SK-N-MC (cell line): ENCODE measurements around the gene MED22.

Experiments
- DNase-seq: peaks from one replicate; pipeline ENCODE4 v3.0.0-alpha.2; 2011; ENCODE audit warnings: low read depth, low spot score
- H3K27ac ChIP-seq: fragments of 200-600 bp; sonication (generic); 2 replicates; pipeline ENCODE4 v1.5.1; 2016; ENCODE audit warnings: mixed run types
- H3K36me3 ChIP-seq: fragments of 200-600 bp; sonication (generic); 2 replicates; pipeline ENCODE4 v1.6.1; 2017; ENCODE audit warnings: antibody characterized with exemption, low read length, mixed read lengths; ENCODE audit not compliant: insufficient read depth
- H3K4me3 ChIP-seq: fragments of 200-600 bp; sonication (generic); 2 replicates; pipeline ENCODE4 v1.5.1; 2016
- H3K9ac ChIP-seq: fragments of 200-600 bp; sonication (generic); 2 replicates; pipeline ENCODE4 v1.8.0; 2017; ENCODE audit warnings: mixed run types, mixed read lengths; ENCODE audit not compliant: insufficient read length
- H3K9me3 ChIP-seq: fragments of 200-600 bp; sonication (generic); 2 replicates; pipeline ENCODE4 v1.6.1; 2017; ENCODE audit warnings: low read depth, mild to moderate bottlenecking, antibody characterized with exemption, low read length, moderate library complexity, mixed read lengths
- EZH2 ChIP-seq: fragments of 200-600 bp; sonication (generic); IDR thresholded peaks from one replicate; pipeline ENCODE4 v1.6.1; 2017; ENCODE audit warnings: antibody characterized with exemption
- FOXP2 ChIP-seq: optimal IDR thresholded peaks from 2 replicates; pipeline ENCODE3; 2011; ENCODE audit warnings: mild to moderate bottlenecking, moderate library complexity; ENCODE audit not compliant: insufficient read depth; ENCODE audit errors: extremely low read length, control extremely low read depth
- POLR2AphosphoS5 ChIP-seq: IDR thresholded peaks from 2 replicates; pipeline ENCODE4 v1.6.1; 2012; ENCODE audit warnings: mild to moderate bottlenecking, low read depth, low read length, borderline replicate concordance

MED22 gene

DNA sequence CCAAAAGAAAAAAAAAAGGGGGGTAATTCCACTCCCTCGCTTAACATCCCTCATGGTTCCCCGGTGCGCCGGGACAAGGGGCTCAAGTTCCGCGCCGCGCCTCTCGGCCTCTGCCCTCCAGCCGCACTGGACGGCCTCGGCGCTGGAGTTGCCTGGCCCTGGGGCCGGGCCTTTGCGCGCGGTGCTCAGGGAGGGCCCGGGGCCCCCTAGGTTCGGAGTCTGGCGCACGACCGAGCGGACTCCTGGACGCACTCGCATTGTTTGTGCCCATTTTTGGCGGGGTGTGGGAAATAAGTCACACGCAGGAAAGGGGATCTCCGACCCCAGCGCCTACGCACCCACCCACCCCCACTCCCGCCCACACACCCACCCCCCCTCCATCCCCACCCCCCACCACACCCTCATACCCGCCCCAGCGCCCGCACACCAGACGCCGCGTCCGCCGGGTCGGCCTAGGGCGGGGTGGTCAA, 381 bp downstream of the MED22 start:
- Histone ChIP-seq H3K36me3 (peaks cover 81% of the 10 kb centered on the region), H3K9me3 (no peaks in the 10 kb centered on the region), H3K27ac (peak overlapping the region; percentile 97; the same call in 1 of the 2 replicates), H3K9ac (peak overlapping the region; percentile 98), H3K4me3 (peak overlapping the region; percentile 93)
- TF ChIP-seq POLR2AphosphoS5 (no peak), FOXP2 (no peak), EZH2 (no peak)
- DNase-seq = no peak

DNA sequence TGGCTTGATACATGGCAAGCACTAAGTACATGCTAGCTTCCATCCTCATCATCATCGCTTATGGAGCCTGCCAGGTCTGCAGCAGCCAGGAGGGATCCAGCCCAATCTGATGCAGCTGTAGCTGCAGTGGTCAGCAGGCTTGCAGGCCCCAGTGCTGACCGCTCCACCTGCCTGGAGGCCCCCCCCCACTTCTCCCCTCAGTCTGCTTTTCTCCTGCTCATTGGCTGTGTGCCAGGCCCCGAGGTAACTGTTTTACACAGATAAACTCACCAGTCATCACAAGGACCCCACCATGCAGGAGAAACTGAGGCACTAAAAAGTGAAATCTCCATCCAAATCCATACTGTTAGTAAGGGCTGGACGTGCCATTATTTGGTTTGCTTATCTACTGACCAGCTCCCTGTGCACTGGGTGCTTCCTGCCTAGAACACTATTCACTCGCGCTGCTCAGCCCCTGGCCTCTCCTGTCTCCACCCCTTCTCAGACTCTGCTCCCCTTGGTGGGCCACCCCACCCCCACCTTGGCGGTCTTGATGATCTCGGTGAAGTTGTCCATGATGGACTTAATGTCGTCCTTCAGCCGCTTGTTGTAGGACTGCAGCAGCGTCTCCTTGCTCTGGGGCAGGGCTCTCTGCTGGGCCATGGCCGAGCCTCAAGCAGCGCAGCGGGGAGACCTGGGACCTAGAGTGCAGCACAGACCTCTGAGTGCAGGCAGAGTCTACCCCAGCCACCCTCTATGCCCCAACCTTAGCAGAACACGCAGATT, 1.7 kb downstream of the MED22 start:
- Histone ChIP-seq H3K4me3 (peak overlapping the region; percentile 93), H3K9me3 (no peaks in the 10 kb centered on the region), H3K27ac (no peak overlapping the region), H3K36me3 (peaks cover 81% of the 10 kb centered on the region), H3K9ac (peak overlapping the region; percentile 95)
- TF ChIP-seq POLR2AphosphoS5 (no peak), FOXP2 (no peak), EZH2 (no peak)
- DNase-seq = no peak

DNA sequence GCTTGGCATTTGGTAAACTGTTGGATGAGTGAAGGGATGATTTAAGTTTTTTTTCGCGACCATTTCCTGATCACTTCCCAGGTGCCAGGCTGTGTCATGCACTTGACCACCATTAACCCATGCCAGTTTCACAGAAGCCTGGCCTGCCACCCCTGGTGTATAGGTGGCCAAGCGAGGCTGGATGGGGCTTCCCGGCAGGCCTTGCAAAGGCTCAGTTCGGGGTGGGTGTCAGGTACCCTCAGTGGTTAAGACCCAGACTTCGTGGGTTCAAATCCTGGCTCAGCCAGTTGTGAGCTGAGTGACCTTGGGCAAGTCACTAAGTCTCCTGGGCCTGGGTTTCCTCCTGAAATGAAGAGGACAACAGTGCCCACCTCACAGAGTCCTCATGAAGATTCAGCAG, 2.3 kb downstream of the MED22 start:
- no peak for TF ChIP-seq FOXP2
- TF ChIP-seq EZH2 = no peak
- TF ChIP-seq POLR2AphosphoS5 = no peak

DNA sequence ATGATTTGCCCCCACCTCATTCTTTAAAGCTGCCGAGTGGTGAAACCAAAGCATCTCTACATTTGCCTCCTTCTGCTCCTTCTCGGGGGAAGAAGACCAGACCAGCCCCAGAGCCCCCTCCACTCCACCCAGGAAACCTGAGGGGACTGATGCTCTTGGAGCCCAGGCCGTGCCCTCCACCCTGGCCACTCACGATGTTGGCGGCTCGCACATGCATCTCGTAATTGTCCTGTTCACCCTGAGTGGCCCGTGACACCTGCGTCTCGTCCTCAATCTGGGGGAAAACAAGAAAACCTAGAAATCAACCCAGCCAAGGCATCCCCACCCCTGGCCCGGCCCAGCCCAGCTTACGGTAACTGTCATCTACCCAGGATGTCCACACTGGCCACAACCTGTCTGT, 3.0 kb downstream of the MED22 start:
- no peak overlapping the region for H3K4me3 ChIP-seq
- H3K27ac ChIP-seq = no peak overlapping the region
- TF ChIP-seq EZH2 = no peak
- TF ChIP-seq POLR2AphosphoS5 = no peak
- TF ChIP-seq FOXP2 = no peak
- no peak overlapping the region for H3K9ac ChIP-seq
- no peaks in the 10 kb centered on the region for H3K9me3 ChIP-seq
- DNase-seq = no peak
- peaks cover 81% of the 10 kb centered on the region for H3K36me3 ChIP-seq

More for the DNA sequence above, 2.3 kb downstream of the MED22 start:
- DNase-seq = no peak
- Histone ChIP-seq H3K36me3 (peaks cover 81% of the 10 kb centered on the region), H3K27ac (no peak overlapping the region), H3K9me3 (no peaks in the 10 kb centered on the region), H3K9ac (no peak overlapping the region), H3K4me3 (no peak overlapping the region)

DNA sequence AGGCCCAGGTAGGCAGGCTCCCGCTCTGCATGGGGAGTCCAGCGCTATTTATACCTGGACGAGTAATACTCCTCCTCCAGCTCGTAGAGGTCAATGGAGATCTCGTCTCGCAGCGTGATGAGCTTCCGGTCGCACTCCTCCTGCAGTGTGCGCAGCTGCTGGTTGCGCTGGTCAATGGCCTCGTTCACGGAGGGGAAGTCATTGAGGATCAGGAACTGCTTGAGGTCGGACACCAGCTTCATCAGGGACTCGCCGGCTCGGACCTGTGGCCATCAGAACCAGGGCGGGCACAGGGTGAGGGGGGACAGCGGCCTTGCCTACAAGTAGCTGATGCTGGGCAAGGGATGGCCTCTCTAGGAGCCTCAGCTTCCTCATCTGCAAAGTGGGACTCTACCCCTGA, 3.9 kb downstream of the MED22 start:
- Histone ChIP-seq H3K4me3 (no peak overlapping the region), H3K27ac (no peak overlapping the region), H3K9ac (no peak overlapping the region), H3K36me3 (peaks cover 78% of the 10 kb centered on the region), H3K9me3 (no peaks in the 10 kb centered on the region)
- TF ChIP-seq EZH2 (no peak), FOXP2 (no peak), POLR2AphosphoS5 (no peak)
- no peak for DNase-seq

DNA sequence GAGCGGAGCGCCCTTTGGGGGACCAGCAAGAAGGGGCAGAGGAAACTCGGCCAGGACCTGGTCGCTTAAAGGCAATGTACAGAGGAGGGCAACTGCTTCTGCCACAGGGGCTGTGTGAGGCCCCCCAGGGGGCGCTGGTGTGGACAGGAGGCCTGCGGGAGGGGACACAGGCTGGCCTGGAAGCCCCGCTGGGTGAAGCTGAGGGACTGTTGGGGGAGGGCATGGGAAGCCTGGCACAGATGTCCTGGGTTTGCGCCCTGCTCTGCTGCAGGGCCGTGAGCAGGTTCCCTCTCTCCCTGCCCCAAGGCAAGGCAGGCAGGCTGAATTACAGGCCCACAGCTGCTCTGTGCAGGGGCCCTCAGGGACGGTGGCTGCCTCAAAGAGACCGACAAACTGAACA, 5.4 kb downstream of the MED22 start:
- peaks cover 71% of the 10 kb centered on the region for H3K36me3 ChIP-seq

DNA sequence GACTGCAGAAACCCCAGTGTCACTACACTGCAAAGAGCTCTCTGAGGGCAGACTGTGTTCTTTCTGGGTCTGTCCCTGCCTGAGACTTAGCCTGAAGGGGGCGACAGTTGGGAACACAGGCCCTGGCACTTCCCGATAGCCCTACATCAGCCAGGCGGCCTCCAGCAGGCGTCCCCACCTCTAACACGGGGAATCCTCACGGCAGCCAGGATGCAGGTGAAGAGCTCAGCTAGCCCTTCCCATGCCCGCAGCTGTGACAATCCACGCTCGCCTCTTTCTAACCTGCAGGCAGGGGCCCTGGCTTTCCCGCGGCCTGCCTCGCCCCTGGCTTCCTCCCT, 5.9 kb downstream of the MED22 start:
- Histone ChIP-seq H3K4me3 (no peak overlapping the region), H3K9ac (no peak overlapping the region), H3K36me3 (peaks cover 71% of the 10 kb centered on the region), H3K9me3 (no peaks in the 10 kb centered on the region), H3K27ac (no peak overlapping the region)
- TF ChIP-seq EZH2 = no peak
- TF ChIP-seq POLR2AphosphoS5 = no peak
- no peak for TF ChIP-seq FOXP2
- DNase-seq = no peak

More for the DNA sequence above, 5.4 kb downstream of the MED22 start:
- no peaks in the 10 kb centered on the region for H3K9me3 ChIP-seq
- no peak for DNase-seq
- no peak overlapping the region for H3K27ac ChIP-seq
- no peak overlapping the region for H3K9ac ChIP-seq
- no peak overlapping the region for H3K4me3 ChIP-seq
- no peak for TF ChIP-seq POLR2AphosphoS5
- TF ChIP-seq EZH2 = no peak
- no peak for TF ChIP-seq FOXP2

DNA sequence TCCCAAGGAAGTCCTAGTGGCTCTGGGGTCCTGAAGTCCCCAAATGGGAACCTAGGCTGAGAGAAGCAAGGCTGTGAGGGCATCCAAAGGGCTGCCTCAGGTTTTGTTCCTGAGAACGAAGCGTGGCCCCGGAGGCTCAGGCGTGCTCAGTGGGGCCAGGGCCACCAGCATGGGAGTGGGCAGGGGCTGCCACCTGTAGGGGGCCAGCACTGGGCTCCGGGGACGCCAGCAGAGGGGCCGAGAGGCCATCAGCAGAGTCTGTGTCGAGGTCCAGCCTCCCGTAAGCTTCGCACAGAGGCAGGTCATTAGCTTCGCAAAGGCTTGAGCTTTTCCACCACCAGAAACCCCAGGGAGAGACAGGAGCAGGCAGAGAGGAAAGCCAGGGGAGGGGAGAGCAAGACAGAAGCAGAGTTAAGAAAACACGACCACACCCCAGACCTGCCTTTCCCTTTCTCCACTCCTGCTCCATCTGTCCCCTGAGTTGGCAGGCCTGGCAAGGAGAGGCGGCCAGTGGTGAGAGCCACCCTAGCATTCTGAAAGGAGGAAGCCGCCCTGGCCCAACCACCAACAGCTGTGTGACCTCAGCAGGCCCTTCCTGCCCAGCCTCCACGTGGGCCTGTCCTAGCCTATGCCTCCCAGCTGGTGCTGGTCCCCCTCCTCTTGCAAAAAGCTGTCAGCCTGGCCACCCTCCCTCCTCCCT, 6.4 kb downstream of the MED22 start:
- TF ChIP-seq FOXP2 (no peak), EZH2 (no peak), POLR2AphosphoS5 (no peak)
- Histone ChIP-seq H3K4me3 (no peak overlapping the region), H3K9me3 (no peaks in the 10 kb centered on the region), H3K27ac (no peak overlapping the region), H3K9ac (no peak overlapping the region), H3K36me3 (peaks cover 71% of the 10 kb centered on the region)
- no peak for DNase-seq

DNA sequence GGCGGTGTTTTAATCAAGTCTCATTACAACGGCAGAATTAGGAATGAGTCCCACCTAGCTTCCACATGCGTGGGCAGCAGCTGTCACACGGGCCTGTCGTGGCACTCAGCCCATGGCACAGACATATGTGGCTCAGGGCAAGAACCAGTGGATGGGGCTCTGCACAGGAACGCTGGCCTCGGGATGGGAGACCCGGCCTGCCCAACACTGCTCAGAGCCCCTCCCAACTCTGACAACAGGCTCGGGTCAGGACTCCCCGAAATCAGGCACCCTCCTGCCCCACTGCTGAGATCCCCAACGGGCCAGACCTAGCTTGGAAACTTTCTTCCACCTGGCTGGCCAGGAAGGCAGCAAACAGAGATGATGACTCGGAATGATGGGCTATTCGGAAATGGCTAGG, 7.0 kb downstream of the MED22 start:
- peaks cover 65% of the 10 kb centered on the region for H3K36me3 ChIP-seq
- DNase-seq = no peak
- H3K9me3 ChIP-seq = no peaks in the 10 kb centered on the region
- TF ChIP-seq FOXP2 = no peak
- TF ChIP-seq POLR2AphosphoS5 = no peak; the same call in 1 of the 2 replicates
- TF ChIP-seq EZH2 = no peak
- H3K27ac ChIP-seq = no peak overlapping the region
- no peak overlapping the region for H3K4me3 ChIP-seq
- no peak overlapping the region for H3K9ac ChIP-seq
